Endothelial cell of umbilical vein (primary cell): ENCODE measurements around the gene GNAS. TPM values are rescaled to one million over a fixed set of nuclear protein-coding genes. Genes with fewer than 3 reads are reported as not detected.

Experiments used
- BruUV-seq: library from RNA; stranded (reverse); fragments of 400-500 nt; replicated peaks from 2 replicates; lab custom pipeline; 2021; lab: Mats Ljungman, UMichigan
- CTCF ChIA-PET: fragments of 300-600, 350-600 bp; sonication (Branson Sonifier 250); formaldehyde crosslinking; loops from one replicate; lab custom pipeline; 2021; ENCODE audit warnings: antibody characterized with exemption, inconsistent platforms; lab: Charles Lee
- POLR2A ChIA-PET: fragments of 300-600, 350-600 bp; sonication (Branson Sonifier 250); formaldehyde crosslinking; loops from one replicate; lab custom pipeline; 2021; ENCODE audit warnings: antibody characterized with exemption, inconsistent platforms; lab: Charles Lee
- DNase-seq: peaks from one replicate; pipeline ENCODE4 v3.0.0-alpha.2; 2011; ENCODE audit warnings: low read depth, low spot score
- FAIRE-seq: peaks from 2 replicates; lab custom pipeline; 2011; peaks lifted over from hg19 to GRCh38; lab: Jason Lieb, UNC
- H2AFZ ChIP-seq: 2 replicates; pipeline ENCODE4 v1.6.0; 2012; ENCODE audit warnings: low read depth, low read length, control low read depth, inconsistent platforms
- H3K27ac ChIP-seq: 2 replicates; pipeline ENCODE4 v1.5.1; 2011; ENCODE audit warnings: low read depth, mild to moderate bottlenecking, control low read depth, low read length, moderate library complexity; ENCODE audit not compliant: insufficient read depth
- H3K27me3 ChIP-seq, 2 experiments: 2 replicates each; pipeline versions ENCODE4 v1.6.0 to v1.6.1; 2011; ENCODE audit warnings: low read length in 2 of 2, mixed read lengths in 1 of 2; ENCODE audit not compliant: control insufficient read depth in 2 of 2, insufficient read depth in 2 of 2
- H3K36me3 ChIP-seq, 2 experiments: 2 replicates in 1 of 2; 3 replicates in 1 of 2; pipeline ENCODE4 v1.5.1; 2011; ENCODE audit warnings: low read length in 2 of 2, mild to moderate bottlenecking in 1 of 2, moderate library complexity in 1 of 2; ENCODE audit not compliant: control insufficient read depth in 2 of 2, insufficient read depth in 2 of 2; ENCODE audit errors: extremely low read depth in 1 of 2
- H3K4me1 ChIP-seq: 3 replicates; pipeline ENCODE4 v1.5.1; 2011; ENCODE audit warnings: mild to moderate bottlenecking, low read length; ENCODE audit not compliant: control insufficient read depth, insufficient read depth; ENCODE audit errors: extremely low read depth
- H3K4me2 ChIP-seq: 2 replicates; pipeline ENCODE4 v1.6.1; 2011; ENCODE audit warnings: low read length, control low read depth, mixed read lengths; ENCODE audit not compliant: insufficient read depth
- H3K4me3 ChIP-seq, 3 experiments: fragments of 200-600 bp in 1 of 3; sonication (generic), shearing (Covaris generic) in 1 of 3; replicated peaks in 1 of 3; 2 replicates each; pipeline ENCODE4 v1.5.1; 2011 to 2016; ENCODE audit warnings: control low read depth in 3 of 3, low read length in 3 of 3, mild to moderate bottlenecking in 2 of 3, inconsistent platforms in 1 of 3, low read depth in 1 of 3, moderate library complexity in 1 of 3; ENCODE audit not compliant: insufficient read depth in 1 of 3
- H3K79me2 ChIP-seq: 2 replicates; pipeline ENCODE4 v1.6.0; 2012; ENCODE audit warnings: low read length, inconsistent platforms; ENCODE audit not compliant: control insufficient read depth, insufficient read depth
- H3K9ac ChIP-seq: replicated peaks from 2 replicates; pipeline ENCODE3; 2011; ENCODE audit warnings: low read length, control low read depth; ENCODE audit not compliant: insufficient read depth; ENCODE audit errors: extremely low read depth
- H3K9me1 ChIP-seq: replicated peaks from 3 replicates; pipeline ENCODE4 v1.6.0; 2011; ENCODE audit warnings: mild to moderate bottlenecking, low read length; ENCODE audit not compliant: control insufficient read depth, insufficient read depth; ENCODE audit errors: extremely low read depth
- H3K9me3 ChIP-seq: replicated peaks from 2 replicates; pipeline ENCODE4 v1.5.1; 2012; ENCODE audit warnings: low read length, inconsistent platforms; ENCODE audit not compliant: control insufficient read depth, insufficient read depth
- H4K20me1 ChIP-seq: replicated peaks from 2 replicates; pipeline ENCODE3; 2011; ENCODE audit warnings: mild to moderate bottlenecking, low read length; ENCODE audit not compliant: control insufficient read depth, insufficient read depth; ENCODE audit errors: extremely low read depth
- CTCF ChIP-seq, 2 donors: IDR thresholded peaks; 1 replicate in 1 of 2; 2 replicates in 1 of 2; pipeline ENCODE4 v1.5.1; 2011; ENCODE audit warnings: low read length in 2 of 2, mild to moderate bottlenecking in 2 of 2, moderate library complexity in 2 of 2, control low read depth in 1 of 2, inconsistent platforms in 1 of 2, low read depth in 1 of 2; ENCODE audit not compliant: insufficient read depth in 1 of 2; ENCODE audit errors: extremely low read depth in 1 of 2
- EZH2 ChIP-seq: IDR thresholded peaks from 2 replicates; pipeline ENCODE4 v1.6.1; 2012; ENCODE audit warnings: borderline replicate concordance, low read depth, mild to moderate bottlenecking, moderate library complexity, low read length, inconsistent platforms; ENCODE audit not compliant: severe bottlenecking
- FOS ChIP-seq: IDR thresholded peaks from 2 replicates; pipeline ENCODE4 v1.6.1; 2011; ENCODE audit warnings: mild to moderate bottlenecking, low read length, moderate library complexity, borderline replicate concordance; ENCODE audit not compliant: insufficient read depth
- GATA2 ChIP-seq: IDR thresholded peaks from 2 replicates; pipeline ENCODE4 v1.7.0; 2011; ENCODE audit warnings: low read depth, mild to moderate bottlenecking, moderate library complexity, mixed read lengths, low read length; ENCODE audit not compliant: insufficient read length, insufficient read depth
- JUN ChIP-seq: IDR thresholded peaks from 2 replicates; pipeline ENCODE4 v1.6.1; 2011; ENCODE audit warnings: borderline replicate concordance, low read depth; ENCODE audit not compliant: insufficient read length, insufficient read depth
- MAX ChIP-seq: IDR thresholded peaks from 2 replicates; pipeline ENCODE4 v1.6.1; 2011; ENCODE audit not compliant: insufficient read depth, insufficient read length
- MYC ChIP-seq: IDR thresholded peaks from one replicate; pipeline ENCODE4 v1.6.1; 2011; ENCODE audit warnings: mild to moderate bottlenecking, low read depth, low read length
- POLR2A ChIP-seq: IDR thresholded peaks from 2 replicates; pipeline ENCODE4 v1.6.1; 2012; ENCODE audit warnings: low read depth, mild to moderate bottlenecking, control low read depth, low read length
- POLR2AphosphoS5 ChIP-seq: IDR thresholded peaks from 2 replicates; pipeline ENCODE4 v1.6.1; 2012; ENCODE audit warnings: low read depth, mild to moderate bottlenecking, control low read depth, low read length, moderate library complexity; ENCODE audit not compliant: insufficient read depth
- dilution Hi-C: fragments of 300-500 bp; cut with MboI; formaldehyde crosslinking; loops from one replicate; pipeline ENCODE4 v1.15.0; 2019; ENCODE audit warnings: low sequenced_read_pairs; ENCODE audit not compliant: extremely low pct_ligation_motif_present
- intact Hi-C: fragments of 100-400 bp; cut with micrococcal nuclease; formaldehyde crosslinking; loops from one replicate; pipeline ENCODE4 v1.10.0; 2022
- polyA plus RNA-seq, 4 experiments: library from polyadenylated mRNA; depleted of rRNA in 3 of 4; stranded (reverse) in 3 of 4; unstranded in 1 of 4; fragments of >200 nt; gene quantifications; 2 replicates each; pipeline versions ENCODE4 v1.2.1 to v1.2.3, GENCODE V29; 2011 to 2012; ENCODE audit warnings: missing spikeins in 1 of 4
- total RNA-seq: library from RNA; stranded (reverse); gene quantifications from 2 replicates; pipeline ENCODE4 v1.2.3, GENCODE V29; 2021

GNAS gene
- total and polyA plus RNA-seq, 2 donors (not counting 3 experiments of a cell fraction or from before 2014, with no cell fraction given) = 1,141 to 1,882 TPM

- H3K36me3 ChIP-seq = peaks cover 44 to 47% of the 10 kb centered on the region in 2 experiments
- intact Hi-C loops = loop anchor here (1.0 to 5.0 kb wide), 7 partner anchors 9 to 255 kb away; partner anchors contain the start of genes ATP5F1E, NELFCD and STX16
- CTCF ChIA-PET = interaction anchor here (0.7 to 3.4 kb wide), 11 partner anchors 9 to 589 kb away, joined by 3 to 16 read pairs (median 4); partner anchors contain the start of gene STX16
These were observed 55.0 kb downstream of the GNAS start for GRCh38 chr20:58907320-58908137.

More at GRCh38 chr20:58907320-58908137, 55.0 kb downstream of the GNAS start:
- peak overlapping the region; percentile 75 for H3K9ac ChIP-seq
- DNase-seq (peak; percentile 97), FAIRE-seq (no peak)
- peaks cover 10% of the 10 kb centered on the region for H3K79me2 ChIP-seq
- peak; percentile 5 for TF ChIP-seq JUN
- TF ChIP-seq GATA2 = no peak
- TF ChIP-seq CTCF (IDR thresholded peaks at IDR 0.05; ENCODE audit: extremely low read depth in 1 of 2, insufficient read depth in 1 of 2, low read depth in 1 of 2, low read length in 2 of 2) = no peak
- TF ChIP-seq FOS = no peak
- TF ChIP-seq MAX = no peak
- TF ChIP-seq MYC = no peak
- no peak for TF ChIP-seq EZH2
- peak; percentile 1 for TF ChIP-seq POLR2AphosphoS5
- TF ChIP-seq POLR2A = no peak
- TSS peak; percentile 96 for BruUV-seq
- H3K4me3 ChIP-seq = peak overlapping the region in 1 of 3 experiments; percentile 39
- H4K20me1 ChIP-seq = peaks cover 3% of the 10 kb centered on the region
- peaks cover 34% of the 10 kb centered on the region for H3K4me1 ChIP-seq
- POLR2A ChIA-PET = interaction anchor here (1.1 to 1.3 kb wide), 2 partner anchors 18 to 125 kb away, joined by 4 to 6 read pairs; partner anchors contain the start of gene ATP5F1E
- H3K9me3 ChIP-seq = no peaks in the 10 kb centered on the region
- dilution Hi-C loops = no loop called here
- H3K9me1 ChIP-seq = no peaks in the 10 kb centered on the region
- no peaks in the 10 kb centered on the region for H3K27me3 ChIP-seq
- peak overlapping the region; percentile 84 for H3K4me2 ChIP-seq
- H2AFZ ChIP-seq = no peak overlapping the region
- H3K27ac ChIP-seq = peak overlapping the region; percentile 97
